ENCODE measurements around the gene OSBPL2.

The OSBPL2 gene

DNA sequence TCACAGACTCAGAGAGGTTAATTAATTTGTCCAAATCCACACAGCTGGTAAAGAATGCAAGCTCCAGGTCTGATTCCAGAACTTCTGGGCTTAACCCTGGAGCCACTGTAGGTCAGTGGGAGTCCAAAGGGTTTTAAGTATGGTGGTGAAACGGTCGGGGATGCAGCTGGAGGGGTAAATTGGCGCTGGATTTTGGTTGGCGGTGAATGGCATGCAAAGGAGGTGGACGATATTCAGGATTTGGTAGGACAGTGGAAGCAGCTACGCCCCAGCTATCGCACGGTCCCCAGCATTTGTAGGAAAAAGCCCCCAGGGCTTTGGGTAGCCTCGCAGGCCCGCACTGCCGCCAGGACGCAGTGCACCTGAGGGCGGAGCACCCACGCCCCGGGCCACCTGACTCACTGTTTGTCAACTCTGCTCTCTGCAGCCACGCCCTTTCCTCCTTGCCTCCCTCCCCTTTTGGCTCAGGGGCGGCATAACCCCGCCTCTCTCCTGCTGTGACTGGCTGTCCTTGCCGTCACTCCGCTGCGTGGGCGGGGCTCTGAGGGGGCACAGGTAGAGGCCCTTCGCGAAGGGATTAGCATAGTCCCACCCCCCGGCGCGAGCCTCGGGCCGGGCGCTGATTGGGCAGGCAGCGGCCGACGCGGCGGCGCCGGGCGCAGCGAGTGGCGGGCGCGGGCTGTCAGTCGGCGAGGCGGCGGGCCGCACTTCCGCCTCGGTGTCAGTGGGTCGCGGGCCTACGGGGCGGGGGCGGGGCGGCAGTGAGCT, at the start of gene OSBPL2:
OSBPL2 (plus strand) TSS at position 721 of the 768 bp plus-strand sequence. CDS start 17,664 bp downstream, outside the sequence.
- peak; percentile 97 for DNase-seq (ENCODE audit: low read depth)
- H3K4me3 ChIP-seq (replicated peaks; ENCODE audit: low read depth, low read length): peak within 1 kb of the TSS; percentile 71
- TF ChIP-seq, protein P1, sequence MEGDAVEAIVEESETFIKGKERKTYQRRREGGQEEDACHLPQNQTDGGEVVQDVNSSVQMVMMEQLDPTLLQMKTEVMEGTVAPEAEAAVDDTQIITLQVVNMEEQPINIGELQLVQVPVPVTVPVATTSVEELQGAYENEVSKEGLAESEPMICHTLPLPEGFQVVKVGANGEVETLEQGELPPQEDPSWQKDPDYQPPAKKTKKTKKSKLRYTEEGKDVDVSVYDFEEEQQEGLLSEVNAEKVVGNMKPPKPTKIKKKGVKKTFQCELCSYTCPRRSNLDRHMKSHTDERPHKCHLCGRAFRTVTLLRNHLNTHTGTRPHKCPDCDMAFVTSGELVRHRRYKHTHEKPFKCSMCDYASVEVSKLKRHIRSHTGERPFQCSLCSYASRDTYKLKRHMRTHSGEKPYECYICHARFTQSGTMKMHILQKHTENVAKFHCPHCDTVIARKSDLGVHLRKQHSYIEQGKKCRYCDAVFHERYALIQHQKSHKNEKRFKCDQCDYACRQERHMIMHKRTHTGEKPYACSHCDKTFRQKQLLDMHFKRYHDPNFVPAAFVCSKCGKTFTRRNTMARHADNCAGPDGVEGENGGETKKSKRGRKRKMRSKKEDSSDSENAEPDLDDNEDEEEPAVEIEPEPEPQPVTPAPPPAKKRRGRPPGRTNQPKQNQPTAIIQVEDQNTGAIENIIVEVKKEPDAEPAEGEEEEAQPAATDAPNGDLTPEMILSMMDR (IDR thresholded peaks at IDR 0.05; ENCODE audit: low read length, missing control alignments): no peak

DNA sequence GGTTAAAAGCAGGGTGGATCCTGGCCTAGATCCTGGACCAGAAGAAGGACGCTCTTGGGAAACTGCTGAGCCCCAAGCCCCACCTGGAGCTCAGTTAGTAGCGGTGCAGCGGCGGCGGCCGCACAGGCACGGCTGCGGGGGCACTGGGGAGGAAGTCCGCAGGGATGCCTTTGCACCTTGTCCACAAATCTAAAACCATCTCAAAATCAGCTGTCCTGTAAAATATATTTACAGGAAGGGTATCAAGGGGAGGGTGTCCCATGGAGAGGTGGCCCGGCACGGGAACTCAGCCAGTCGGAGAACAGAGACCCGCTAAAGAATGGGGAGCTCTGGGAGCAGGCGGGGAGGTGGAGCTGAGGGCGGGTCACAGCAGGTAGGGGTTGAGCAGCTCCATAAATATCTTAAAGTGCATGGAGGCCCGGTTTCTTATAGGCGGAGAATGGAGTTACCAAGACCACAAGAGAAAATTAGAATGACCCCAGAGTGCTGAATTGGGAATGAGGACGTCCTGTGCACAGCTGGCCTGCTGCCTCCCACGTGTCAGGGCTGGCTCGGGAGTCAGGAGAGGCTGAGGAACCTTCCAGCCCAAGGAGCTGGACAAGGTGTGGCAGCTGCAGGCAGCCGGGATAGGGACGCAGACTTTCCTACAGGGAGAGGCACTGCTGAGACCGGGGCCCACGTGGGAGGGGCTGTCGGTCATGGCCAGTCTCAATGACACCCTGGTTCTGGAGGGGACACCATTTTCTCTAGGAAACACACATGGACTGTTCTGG, 47.5 kb upstream of the OSBPL2 start:
- TF ChIP-seq, protein P1 (IDR thresholded peaks at IDR 0.05; ENCODE audit: low read length, missing control alignments): no peak
- DNase-seq (ENCODE audit: low read depth): no peak
- no peak overlapping the region for H3K4me3 ChIP-seq (replicated peaks; ENCODE audit: low read depth, low read length)

DNA sequence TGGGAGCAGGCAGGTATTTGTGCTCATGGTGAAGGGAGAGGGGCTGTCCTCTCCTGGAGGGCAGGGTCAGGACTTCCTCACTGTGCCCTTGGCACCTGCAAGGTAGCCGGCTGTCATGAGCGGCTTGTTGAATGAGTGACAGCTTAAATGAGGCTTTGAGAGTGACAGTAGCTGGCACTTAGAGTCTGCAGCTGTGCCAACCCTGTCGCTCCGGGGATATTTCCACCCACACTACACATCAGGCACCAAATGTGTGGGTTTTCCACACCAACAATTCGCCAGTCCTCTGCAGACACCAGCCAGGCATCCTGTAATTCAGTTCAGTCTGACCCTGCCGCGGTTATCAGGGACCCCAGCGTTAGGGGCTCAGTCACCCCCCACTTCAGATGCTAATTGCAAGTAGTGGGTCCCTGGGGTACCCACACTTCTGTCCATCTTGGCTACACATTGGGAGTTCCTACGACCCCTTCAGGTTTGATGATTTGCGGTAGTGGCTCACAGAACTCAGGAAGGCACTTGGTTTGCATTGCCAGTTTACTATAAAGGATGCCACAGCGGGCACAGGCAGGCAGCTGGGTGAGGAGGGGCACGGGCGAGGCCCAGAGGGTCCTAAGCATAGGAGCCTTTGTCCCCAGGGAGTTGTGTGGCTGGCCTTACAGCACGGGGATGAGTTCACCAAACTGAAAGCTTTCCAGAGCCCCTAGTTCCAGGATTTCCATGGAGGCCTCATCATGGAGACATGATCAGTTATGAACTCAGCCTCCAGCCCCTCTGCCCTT, 46.4 kb upstream of the OSBPL2 start:
- H3K4me3 ChIP-seq (replicated peaks; ENCODE audit: low read depth, low read length): no peak overlapping the region
- TF ChIP-seq, protein P1 (IDR thresholded peaks at IDR 0.05; ENCODE audit: low read length, missing control alignments): no peak
- no peak for DNase-seq (ENCODE audit: low read depth)

DNA sequence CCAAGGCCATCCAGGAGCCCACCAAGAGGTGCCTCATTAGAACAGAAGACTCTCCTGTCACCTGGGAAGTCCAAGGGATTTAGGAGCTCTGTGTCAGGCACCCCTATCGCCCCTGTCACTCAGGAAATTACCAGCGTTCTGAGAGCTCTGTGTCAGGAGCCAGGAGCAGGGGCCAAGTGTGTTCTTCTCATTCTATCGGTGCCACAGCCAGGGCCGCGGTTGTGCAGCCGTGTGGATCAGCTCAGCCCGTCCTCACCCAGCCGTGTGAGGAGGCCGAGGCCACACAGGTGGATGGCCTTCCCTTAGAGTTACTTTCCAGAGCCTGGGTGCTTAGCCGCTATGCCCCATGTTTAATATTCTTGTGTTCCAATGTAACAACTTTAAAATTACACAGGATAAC, 45.7 kb upstream of the OSBPL2 start:
- H3K4me3 ChIP-seq (replicated peaks; ENCODE audit: low read depth, low read length): no peak overlapping the region
- TF ChIP-seq, protein P1 (IDR thresholded peaks at IDR 0.05; ENCODE audit: low read length, missing control alignments): no peak
- no peak for DNase-seq (ENCODE audit: low read depth)

DNA sequence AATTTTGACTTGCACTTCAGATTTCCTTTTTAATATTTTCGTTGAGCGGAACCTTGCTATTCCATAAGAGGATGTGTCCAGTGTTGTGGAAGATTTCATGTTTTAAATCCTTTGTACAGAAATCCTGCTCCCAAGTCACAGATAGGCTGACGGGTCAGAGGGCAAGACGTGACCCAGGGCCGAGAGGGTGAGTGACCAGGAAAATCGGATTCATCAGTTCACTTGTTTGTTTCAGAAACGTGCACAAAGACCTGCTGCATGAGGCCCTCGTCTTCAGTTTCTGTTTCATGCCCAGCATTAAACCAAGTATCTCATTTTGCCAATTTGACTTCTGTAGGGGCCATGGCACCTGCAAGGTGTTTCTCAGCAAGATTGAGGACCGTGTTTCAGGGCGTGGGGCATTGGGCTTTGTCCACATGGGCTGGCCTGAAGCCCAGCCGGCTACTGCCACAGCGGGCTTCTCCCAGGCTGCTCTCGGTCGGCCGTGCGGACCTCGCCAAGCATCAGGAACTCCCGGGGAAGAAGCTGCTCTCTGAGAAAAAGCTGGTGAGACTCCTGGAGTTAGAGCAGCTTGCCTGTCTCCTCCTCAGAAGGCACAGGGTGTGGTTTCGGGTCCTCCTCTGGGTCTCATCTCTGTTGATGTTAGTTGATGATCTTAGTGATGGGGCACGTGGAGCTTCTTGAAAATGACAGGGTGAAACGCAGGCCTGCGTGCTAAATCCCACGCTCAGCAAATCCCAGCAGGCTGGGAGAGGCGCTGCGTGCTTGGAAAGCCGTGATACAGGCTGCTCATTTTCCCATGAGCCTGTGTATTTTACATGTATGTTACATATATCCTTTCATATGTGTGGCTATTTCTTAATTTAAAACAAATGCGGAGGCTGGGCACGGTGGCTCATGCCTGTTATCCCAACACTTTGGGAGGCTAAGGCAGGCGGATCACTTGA, 45.0 kb upstream of the OSBPL2 start:
- TF ChIP-seq, protein P1 (IDR thresholded peaks at IDR 0.05; ENCODE audit: low read length, missing control alignments): no peak
- H3K4me3 ChIP-seq (replicated peaks; ENCODE audit: low read depth, low read length): no peak overlapping the region
- no peak for DNase-seq (ENCODE audit: low read depth)

DNA sequence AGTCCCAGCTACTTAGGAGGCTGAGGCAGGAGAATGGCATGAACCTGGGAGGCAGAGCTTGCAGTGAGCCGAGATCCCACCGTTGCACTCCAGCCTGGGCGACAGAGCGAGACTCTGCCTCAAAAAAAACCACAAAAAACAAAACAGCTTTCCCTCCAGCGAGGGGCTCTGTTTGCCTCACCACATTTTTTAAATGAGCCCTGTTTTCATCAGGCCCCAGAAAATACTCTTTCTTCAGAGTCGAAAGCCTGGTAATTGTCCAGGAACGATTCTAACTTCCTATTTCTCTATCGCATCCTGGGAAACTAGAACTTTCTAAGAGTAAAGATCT, 43.3 kb upstream of the OSBPL2 start:
- TF ChIP-seq, protein P1 (IDR thresholded peaks at IDR 0.05; ENCODE audit: low read length, missing control alignments): no peak
- DNase-seq (ENCODE audit: low read depth): no peak
- no peak overlapping the region for H3K4me3 ChIP-seq (replicated peaks; ENCODE audit: low read depth, low read length)
